Erythroblast (primary cell): ENCODE results near the gene ITPR2.

ENCODE experiments used
- DNase-seq, 2 experiments: peaks; one replicate each; lab custom pipeline; 2025; lab: John Stamatoyannopoulos, UW
- GATA1 ChIP-seq: IDR thresholded peaks from 2 replicates; pipeline ENCODE4 v1.6.1; 2011; ENCODE audit warnings: low read depth, mild to moderate bottlenecking, control low read depth, low read length, moderate library complexity
- POLR2A ChIP-seq: IDR thresholded peaks from 2 replicates; pipeline ENCODE4 v1.6.1; 2011; ENCODE audit warnings: mild to moderate bottlenecking, low read length

ITPR2 gene

DNA sequence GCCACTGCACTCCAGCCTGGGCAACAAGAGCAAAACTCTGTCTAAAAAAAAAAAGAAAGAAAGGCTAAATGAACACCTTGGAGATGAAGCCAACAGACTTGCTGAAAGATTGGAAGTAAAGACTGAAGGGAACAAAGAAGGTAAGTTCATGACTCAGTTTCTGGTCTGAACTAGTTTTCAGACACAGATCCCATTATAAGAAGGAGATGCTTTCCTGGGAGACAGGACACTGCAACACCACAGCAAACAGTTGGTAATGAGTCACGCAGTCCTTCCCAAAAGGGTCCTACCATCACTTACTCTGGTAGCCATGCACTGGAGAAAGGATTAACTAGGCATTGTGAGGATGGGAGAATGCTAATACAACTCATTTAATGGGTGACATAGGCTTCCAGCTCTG, 540.4 kb downstream of the ITPR2 start:
- no peak for DNase-seq
- TF ChIP-seq POLR2A (no peak), GATA1 (no peak)

DNA sequence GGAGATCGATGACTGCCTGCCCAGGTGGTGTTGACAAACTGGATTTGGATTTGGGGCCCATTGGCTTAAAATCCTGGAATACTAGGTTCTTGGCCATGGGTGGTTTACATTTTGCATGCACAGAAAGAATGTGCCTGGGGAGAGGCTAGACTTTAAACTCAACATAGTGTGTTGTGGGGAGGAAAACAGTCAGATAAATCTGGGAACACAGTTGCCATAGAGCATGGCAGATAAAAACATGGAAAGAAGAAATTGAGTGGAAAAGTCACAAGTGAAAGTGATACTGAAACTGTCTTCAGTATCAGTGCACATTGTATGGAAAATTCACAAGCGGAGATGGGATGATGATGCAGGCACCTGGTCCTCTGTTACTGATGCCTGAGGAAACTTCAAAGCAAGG, 542.4 kb downstream of the ITPR2 start:
- DNase-seq = no peak
- TF ChIP-seq GATA1 (no peak), POLR2A (no peak)

DNA sequence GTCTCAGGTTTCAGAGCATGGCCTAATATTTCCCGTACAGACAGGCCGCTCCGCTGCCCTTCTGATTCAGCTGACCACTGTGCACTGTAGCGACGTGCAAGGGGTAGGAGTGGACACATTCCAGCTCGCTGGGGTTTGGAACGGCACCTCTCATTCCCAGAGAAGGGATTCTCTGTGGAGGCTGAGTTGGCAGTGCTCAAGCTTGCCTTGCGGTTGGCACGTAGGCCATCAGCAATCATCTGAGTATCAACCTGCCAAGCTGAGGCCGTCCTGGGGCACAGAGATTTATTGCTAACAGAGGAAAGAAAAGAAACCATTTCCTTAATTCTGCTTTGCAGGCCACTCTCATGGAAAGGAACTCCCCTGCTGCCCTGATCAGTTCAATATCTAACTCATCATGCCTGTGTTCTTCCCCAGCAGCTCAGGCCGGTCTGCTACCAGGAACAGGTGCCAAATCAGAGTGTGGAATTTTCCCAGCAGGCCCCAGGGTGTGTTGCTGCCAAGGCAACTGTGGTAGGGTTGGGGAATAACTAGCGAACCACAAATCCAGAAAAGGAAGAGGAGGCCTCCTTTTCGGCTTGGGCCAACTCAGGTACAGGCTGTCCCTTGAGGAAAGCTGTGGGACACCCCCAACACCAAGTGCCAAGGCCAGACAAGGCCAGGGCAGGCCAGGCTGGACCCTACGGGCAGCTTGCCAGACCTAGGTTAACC, 545.2 kb downstream of the ITPR2 start:
- DNase-seq = no peak
- no peak for TF ChIP-seq POLR2A
- no peak for TF ChIP-seq GATA1
